Measurements from ENCODE around the gene NEURL1. TPM values are rescaled to one million over a fixed set of nuclear protein-coding genes. Genes with fewer than 3 reads are reported as not detected.

Gene NEURL1
- total RNA-seq, 4 donors from 2014 or later = 67.6 to 147 (median 110) TPM

DNA sequence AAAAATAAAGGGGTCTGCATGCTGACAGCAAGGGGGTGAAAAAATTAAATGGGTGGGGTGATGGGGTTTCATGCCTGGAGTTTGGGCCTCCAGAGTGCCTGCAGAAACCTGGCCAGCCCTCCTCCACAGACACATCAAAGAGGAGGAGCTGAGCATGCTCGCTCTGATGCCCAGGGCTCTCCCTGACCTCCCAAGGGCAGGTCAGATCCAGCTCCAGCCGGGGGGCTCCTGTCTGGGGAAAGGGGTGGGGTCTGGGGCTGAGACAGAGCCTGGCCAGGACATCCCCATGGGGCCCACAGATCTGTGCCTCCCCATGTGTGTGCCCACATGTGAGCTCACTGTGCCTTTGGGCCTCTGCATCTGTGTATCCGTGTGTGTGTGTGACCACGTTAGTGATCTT, 33.9 kb upstream of the NEURL1 start:
- Histone ChIP-seq H3K27me3 (no peaks in the 10 kb centered on the region), H3K9me3 (no peaks in the 10 kb centered on the region), H3K4me1 (no peaks in the 10 kb centered on the region), H3K27ac (no peak overlapping the region), H3K36me3 (no peaks in the 10 kb centered on the region), H3K4me3 (no peak overlapping the region)
- ATAC-seq = no peak
- TF ChIP-seq, protein P1, sequence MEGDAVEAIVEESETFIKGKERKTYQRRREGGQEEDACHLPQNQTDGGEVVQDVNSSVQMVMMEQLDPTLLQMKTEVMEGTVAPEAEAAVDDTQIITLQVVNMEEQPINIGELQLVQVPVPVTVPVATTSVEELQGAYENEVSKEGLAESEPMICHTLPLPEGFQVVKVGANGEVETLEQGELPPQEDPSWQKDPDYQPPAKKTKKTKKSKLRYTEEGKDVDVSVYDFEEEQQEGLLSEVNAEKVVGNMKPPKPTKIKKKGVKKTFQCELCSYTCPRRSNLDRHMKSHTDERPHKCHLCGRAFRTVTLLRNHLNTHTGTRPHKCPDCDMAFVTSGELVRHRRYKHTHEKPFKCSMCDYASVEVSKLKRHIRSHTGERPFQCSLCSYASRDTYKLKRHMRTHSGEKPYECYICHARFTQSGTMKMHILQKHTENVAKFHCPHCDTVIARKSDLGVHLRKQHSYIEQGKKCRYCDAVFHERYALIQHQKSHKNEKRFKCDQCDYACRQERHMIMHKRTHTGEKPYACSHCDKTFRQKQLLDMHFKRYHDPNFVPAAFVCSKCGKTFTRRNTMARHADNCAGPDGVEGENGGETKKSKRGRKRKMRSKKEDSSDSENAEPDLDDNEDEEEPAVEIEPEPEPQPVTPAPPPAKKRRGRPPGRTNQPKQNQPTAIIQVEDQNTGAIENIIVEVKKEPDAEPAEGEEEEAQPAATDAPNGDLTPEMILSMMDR (IDR thresholded peaks at IDR 0.05 in 4 of 5, conservative IDR thresholded peaks at IDR 0.05 in 1 of 5) = no peak
- no peak for TF ChIP-seq POLR2A (IDR thresholded peaks at IDR 0.05)
- in situ Hi-C loops (cut with MboI; ENCODE audit: low sequenced_read_pairs in 4 of 4) (no loop called here), intact Hi-C loops (cut with DNase I; ENCODE audit: low total_unique reads) (no loop called here)
- no peak for DNase-seq

DNA sequence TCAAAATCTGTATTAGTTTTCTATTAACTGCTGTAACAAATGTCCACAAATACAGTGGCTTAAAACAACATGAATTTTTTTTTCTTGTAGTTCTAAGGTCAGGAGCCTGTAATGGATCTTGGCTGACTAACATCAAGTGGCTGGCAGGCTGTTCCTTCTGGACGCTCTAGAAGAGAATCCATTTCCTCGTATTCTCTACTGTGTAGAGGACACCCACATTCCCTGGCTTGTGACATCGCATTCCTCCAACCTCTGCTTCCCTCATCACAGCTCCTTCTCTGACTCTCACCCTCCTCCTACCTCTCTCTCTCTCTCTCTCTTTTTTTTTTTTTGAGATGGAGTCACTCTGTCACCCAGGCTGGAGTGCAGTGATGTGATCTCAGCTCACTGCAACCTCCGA, 30.0 kb upstream of the NEURL1 start:
- Histone ChIP-seq H3K9me3 (no peaks in the 10 kb centered on the region), H3K36me3 (no peaks in the 10 kb centered on the region), H3K4me1 (no peaks in the 10 kb centered on the region), H3K4me3 (no peak overlapping the region), H3K27ac (no peak overlapping the region), H3K27me3 (no peaks in the 10 kb centered on the region)
- ATAC-seq (no peak), DNase-seq (no peak)
- intact Hi-C loops (cut with DNase I; ENCODE audit: low total_unique reads) = no loop called here
- in situ Hi-C loops (cut with MboI; ENCODE audit: low sequenced_read_pairs in 4 of 4) = no loop called here
- no peak for TF ChIP-seq POLR2A (IDR thresholded peaks at IDR 0.05)
- TF ChIP-seq, protein P1 (IDR thresholded peaks at IDR 0.05 in 4 of 5, conservative IDR thresholded peaks at IDR 0.05 in 1 of 5) = no peak

DNA sequence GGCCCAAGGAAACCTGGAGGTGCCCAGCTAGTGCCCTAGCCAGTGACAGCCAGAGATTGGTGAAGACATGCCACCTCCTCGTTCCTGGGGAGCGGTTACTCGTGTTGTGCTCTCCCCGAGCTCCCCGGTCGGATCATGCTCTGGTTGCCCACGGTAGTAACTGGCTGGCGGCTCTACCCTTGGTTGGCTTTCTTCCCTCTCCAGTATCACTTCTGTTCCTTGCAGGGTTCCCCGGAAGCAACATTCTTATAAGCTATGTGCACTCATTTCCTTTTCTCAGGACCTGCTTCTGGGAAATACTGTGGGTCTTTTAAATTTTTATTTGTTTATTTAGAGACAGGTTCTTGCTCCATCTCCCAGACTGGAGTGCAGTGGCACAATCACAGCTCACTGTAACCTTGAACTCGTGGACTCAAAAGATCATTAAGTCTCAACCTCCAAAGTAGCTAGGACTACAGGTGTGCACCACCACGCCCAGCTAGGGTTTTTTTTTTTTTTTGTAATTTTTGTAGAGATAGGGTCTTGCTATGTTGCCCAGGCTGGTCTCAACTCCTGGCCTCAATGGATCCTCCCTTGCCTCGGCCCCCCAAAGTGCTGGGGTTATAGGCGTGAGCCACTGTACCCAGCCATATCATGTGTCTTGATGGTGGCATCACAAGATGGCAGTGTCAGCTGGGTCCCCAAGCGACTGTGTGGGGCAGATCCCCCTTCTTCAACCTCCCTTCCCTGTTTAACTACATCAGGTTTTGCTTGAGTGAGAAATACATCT, 27.9 kb upstream of the NEURL1 start:
- Histone ChIP-seq H3K9me3 (no peaks in the 10 kb centered on the region), H3K27ac (no peak overlapping the region), H3K36me3 (no peaks in the 10 kb centered on the region), H3K27me3 (no peaks in the 10 kb centered on the region), H3K4me3 (no peak overlapping the region), H3K4me1 (no peaks in the 10 kb centered on the region)
- intact Hi-C loops (cut with DNase I; ENCODE audit: low total_unique reads) = no loop called here
- in situ Hi-C loops (cut with MboI; ENCODE audit: low sequenced_read_pairs in 4 of 4) = no loop called here
- no peak for ATAC-seq
- TF ChIP-seq, protein P1 (IDR thresholded peaks at IDR 0.05 in 4 of 5, conservative IDR thresholded peaks at IDR 0.05 in 1 of 5) = no peak
- no peak for TF ChIP-seq POLR2A (IDR thresholded peaks at IDR 0.05)
- no peak for DNase-seq

DNA sequence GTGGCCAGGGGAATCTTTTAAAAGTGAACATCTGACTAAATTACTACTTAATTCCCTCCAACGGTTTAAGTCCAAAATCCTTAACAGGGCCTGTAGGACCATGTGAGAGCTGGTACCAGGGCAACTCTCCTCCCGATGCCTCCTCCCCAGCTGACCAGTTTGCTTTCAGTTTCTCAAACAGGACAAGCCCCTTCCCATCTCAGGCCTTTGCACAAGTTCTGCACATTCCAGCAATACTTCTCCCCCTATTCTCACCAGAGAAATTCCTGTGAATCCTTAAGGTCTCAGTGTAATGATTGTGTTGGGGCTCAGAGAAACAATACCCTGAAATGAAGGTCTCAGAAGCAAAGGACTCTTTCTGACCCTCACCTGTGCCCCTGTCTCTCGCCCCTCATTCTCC, 26.8 kb upstream of the NEURL1 start:
- H3K27me3 ChIP-seq = no peaks in the 10 kb centered on the region
- intact Hi-C loops (cut with DNase I; ENCODE audit: low total_unique reads) = no loop called here
- no peak for ATAC-seq
- H3K36me3 ChIP-seq = no peaks in the 10 kb centered on the region
- no peaks in the 10 kb centered on the region for H3K4me1 ChIP-seq
- no peak for DNase-seq
- no peak for TF ChIP-seq POLR2A (IDR thresholded peaks at IDR 0.05)
- TF ChIP-seq, protein P1 (IDR thresholded peaks at IDR 0.05 in 4 of 5, conservative IDR thresholded peaks at IDR 0.05 in 1 of 5) = no peak
- no peak overlapping the region for H3K4me3 ChIP-seq
- no peak overlapping the region for H3K27ac ChIP-seq
- no peaks in the 10 kb centered on the region for H3K9me3 ChIP-seq
- in situ Hi-C loops (cut with MboI; ENCODE audit: low sequenced_read_pairs in 4 of 4) = no loop called here

DNA sequence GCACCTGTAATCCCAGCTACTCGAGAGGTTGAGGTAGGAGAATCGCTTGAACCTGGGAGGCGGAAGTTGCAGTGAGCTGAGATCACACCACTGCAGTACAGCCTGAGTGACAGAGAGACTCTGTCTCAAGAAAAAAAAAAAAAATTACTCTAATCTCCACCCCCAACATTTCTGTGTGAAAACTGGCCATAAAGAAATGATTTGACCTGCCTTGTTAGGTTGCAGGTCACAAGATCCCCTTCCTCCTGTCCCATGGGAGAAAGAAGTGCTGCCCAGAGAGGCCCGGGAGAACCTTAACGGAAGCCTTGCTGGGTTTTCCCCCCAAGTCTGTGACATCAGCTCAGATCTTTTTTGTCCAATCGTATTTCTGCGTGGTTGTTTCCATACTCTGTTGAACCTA, 26.1 kb upstream of the NEURL1 start:
- TF ChIP-seq, protein P1 (IDR thresholded peaks at IDR 0.05 in 4 of 5, conservative IDR thresholded peaks at IDR 0.05 in 1 of 5) = no peak
- TF ChIP-seq POLR2A (IDR thresholded peaks at IDR 0.05) = no peak
- H3K4me3 ChIP-seq = no peak overlapping the region
- in situ Hi-C loops (cut with MboI; ENCODE audit: low sequenced_read_pairs in 4 of 4) = no loop called here
- H3K36me3 ChIP-seq = no peaks in the 10 kb centered on the region
- no peak overlapping the region for H3K27ac ChIP-seq
- H3K4me1 ChIP-seq = no peaks in the 10 kb centered on the region
- no peak for ATAC-seq
- no peak for DNase-seq
- H3K27me3 ChIP-seq = peaks cover 0 to 2% (median 0%) of the 10 kb centered on the region in 3 donors
- H3K9me3 ChIP-seq = no peaks in the 10 kb centered on the region
- intact Hi-C loops (cut with DNase I; ENCODE audit: low total_unique reads) = no loop called here
